Uterus (tissue), 2 donors: ENCODE measurements around the gene WAC.

Experiments
- CTCF ChIP-seq, 4 experiments: fragments of 200-600 bp in 2 of 4; fragments of 450-650 bp in 2 of 4; sonication (generic) in 2 of 4; IDR thresholded peaks; one replicate each; pipeline ENCODE4 v1.5.1; 2016 to 2019; ENCODE audit warnings: antibody characterized with exemption in 4 of 4, mild to moderate bottlenecking in 2 of 4, moderate library complexity in 1 of 4
- POLR2A ChIP-seq, 2 donors: fragments of 450-650 bp; IDR thresholded peaks; one replicate each; pipeline ENCODE4 v1.6.1; 2016; ENCODE audit warnings: antibody characterized with exemption in 2 of 2, mild to moderate bottlenecking in 1 of 2, moderate library complexity in 1 of 2

- TF ChIP-seq CTCF (IDR thresholded peaks at IDR 0.05) (no peak), POLR2A (IDR thresholded peaks at IDR 0.05) (no peak)
Observed at GRCh38 chr10:28497313-28498126, 35.4 kb upstream of the WAC start.
